GM18505 (cell line): ENCODE measurements around the gene DFFA.
"Not testable (repeated sequence)": the region's sequence is repeated elsewhere in the genome, so short reads cannot be mapped to it uniquely, and the experiment has no call there.

Experiments used
- ATAC-seq: cut with Tn5 transposase; IDR thresholded peaks from one replicate; pipeline ENCODE4 v1.9.1; 2021; ENCODE audit not compliant: unreplicated experiment
- POLR2A ChIP-seq: IDR thresholded peaks from 4 replicates; pipeline ENCODE4 v1.6.1; 2011; ENCODE audit warnings: borderline replicate concordance; ENCODE audit not compliant: insufficient read depth, insufficient read length; ENCODE audit errors: extremely low read depth

DFFA gene

GRCh38 chr1:10421637-10422036, 50.7 kb downstream of the DFFA start:
- TF ChIP-seq POLR2A = no peak
- no peak for ATAC-seq

GRCh38 chr1:10419351-10419750, 53.0 kb downstream of the DFFA start:
- ATAC-seq = no peak
- no peak for TF ChIP-seq POLR2A

GRCh38 chr1:10418741-10419140, 53.6 kb downstream of the DFFA start:
- ATAC-seq = not testable (repeated sequence)

GRCh38 chr1:10415967-10416366, 56.4 kb downstream of the DFFA start:
- ATAC-seq = not testable (repeated sequence)

GRCh38 chr1:10415211-10415930, 57.0 kb downstream of the DFFA start:
- TF ChIP-seq POLR2A = no peak
- no peak for ATAC-seq

- no peak for ATAC-seq
- no peak for TF ChIP-seq POLR2A
Measured at GRCh38 chr1:10407201-10407600, 65.1 kb downstream of the DFFA start.
